GM12873 (cell line): ENCODE measurements around the gene TBATA.

Experiments
- TF ChIP-seq, protein P1 (sequence below): IDR thresholded peaks from 2 replicates; pipeline ENCODE4 v1.5.1; 2012; ENCODE audit warnings: low read depth, mild to moderate bottlenecking, moderate library complexity, low read length, control low read depth; ENCODE audit not compliant: insufficient read depth; ENCODE audit errors: missing control alignments

TBATA gene

DNA sequence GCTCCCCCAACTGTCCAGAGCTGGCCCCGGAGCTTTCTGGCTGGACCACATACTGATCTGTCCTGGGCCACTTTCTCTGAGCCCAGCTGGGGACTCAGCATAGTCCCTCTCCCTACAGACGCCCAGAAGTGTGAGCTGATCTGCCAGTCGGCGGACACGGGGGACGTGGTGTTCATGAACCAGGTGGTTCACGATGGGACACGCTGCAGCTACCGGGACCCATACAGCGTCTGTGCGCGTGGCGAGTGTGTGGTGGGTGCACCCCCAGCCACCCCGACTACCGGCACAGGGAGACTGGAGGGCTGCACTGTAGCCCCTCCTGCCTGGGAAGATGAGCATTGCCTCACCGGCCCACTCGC lies 41.8 kb downstream of the TBATA start:
- TF ChIP-seq, protein P1, sequence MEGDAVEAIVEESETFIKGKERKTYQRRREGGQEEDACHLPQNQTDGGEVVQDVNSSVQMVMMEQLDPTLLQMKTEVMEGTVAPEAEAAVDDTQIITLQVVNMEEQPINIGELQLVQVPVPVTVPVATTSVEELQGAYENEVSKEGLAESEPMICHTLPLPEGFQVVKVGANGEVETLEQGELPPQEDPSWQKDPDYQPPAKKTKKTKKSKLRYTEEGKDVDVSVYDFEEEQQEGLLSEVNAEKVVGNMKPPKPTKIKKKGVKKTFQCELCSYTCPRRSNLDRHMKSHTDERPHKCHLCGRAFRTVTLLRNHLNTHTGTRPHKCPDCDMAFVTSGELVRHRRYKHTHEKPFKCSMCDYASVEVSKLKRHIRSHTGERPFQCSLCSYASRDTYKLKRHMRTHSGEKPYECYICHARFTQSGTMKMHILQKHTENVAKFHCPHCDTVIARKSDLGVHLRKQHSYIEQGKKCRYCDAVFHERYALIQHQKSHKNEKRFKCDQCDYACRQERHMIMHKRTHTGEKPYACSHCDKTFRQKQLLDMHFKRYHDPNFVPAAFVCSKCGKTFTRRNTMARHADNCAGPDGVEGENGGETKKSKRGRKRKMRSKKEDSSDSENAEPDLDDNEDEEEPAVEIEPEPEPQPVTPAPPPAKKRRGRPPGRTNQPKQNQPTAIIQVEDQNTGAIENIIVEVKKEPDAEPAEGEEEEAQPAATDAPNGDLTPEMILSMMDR = no peak

DNA sequence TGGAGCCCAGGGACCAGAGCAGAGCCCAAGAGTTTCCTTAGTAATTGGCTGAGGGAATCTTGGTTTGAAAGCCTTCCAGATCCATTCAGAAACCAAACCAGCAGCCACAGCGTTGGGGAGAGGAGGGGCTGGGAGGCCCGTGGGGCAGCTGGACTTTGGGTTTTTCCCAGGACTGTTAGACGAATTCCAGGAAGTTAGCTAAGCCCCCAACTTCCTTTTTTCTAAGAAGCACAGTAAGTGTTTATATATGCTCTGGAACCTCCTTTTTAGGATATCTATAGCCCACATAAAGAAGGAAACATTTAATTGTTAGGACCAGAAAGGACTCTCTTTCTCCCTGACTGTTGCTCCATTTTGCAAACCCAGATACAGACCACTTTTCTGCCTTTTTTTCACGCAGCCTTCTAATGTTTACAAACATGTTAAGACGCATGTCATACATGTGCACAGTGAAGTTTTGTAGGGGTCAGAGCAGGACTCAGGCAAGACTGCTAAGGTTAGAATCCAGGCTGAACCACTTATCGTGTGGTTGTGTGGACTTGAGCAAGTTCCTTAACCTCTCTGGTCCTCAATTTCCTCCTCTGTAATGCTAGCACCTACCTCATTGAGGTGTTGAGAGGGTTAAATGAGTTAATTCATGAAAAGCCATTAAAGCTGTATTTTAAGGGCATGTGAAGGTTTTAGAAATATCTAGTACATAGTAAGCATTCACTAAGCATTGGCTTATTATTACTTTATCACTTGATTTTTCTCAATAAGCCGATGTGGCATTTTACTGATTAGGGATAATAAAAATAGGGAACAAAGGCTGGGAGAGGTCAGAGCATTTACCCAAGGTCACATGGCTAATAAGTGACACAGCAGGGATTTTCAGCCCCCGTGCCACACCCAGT lies 42.4 kb downstream of the TBATA start:
- TF ChIP-seq, protein P1 = no peak

DNA sequence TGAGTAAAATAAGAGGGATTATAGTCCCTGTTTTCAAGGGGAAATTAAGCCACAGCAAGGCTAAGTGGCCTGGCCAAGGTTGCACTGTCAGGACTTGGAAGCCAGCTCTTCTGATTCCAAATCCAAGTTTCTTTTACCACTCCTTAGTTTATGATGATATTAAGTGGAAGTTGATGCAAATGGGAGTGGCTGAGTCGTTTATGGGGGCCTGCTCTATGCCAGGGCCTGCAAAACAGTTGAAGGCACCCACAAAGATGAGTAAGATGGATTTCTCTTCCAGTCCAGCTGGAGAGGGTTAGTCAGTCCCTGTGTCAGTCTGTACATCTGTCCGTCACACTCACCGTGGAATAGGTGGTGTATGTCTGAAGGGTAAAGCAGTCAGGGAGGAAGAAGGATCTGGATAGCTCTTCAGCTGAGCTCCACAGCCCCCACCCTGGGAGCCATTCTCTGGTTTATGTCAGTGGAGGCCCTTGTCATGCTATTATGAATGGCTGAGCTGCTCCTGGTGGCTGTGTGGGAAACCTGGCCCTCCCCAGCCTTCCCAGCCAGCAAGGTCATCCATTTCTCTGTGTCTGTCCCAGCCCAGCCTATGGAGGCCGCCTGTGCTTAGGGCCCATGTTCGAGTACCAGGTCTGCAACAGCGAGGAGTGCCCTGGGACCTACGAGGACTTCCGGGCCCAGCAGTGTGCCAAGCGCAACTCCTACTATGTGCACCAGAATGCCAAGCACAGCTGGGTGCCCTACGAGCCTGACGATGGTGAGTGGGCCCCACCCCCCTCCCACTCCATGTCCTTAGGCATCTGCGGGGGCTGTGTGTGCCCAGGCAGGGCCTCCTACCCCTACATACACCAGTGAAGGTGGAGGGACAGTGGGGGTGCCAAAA lies 44.5 kb downstream of the TBATA start:
- TF ChIP-seq, protein P1 = no peak

DNA sequence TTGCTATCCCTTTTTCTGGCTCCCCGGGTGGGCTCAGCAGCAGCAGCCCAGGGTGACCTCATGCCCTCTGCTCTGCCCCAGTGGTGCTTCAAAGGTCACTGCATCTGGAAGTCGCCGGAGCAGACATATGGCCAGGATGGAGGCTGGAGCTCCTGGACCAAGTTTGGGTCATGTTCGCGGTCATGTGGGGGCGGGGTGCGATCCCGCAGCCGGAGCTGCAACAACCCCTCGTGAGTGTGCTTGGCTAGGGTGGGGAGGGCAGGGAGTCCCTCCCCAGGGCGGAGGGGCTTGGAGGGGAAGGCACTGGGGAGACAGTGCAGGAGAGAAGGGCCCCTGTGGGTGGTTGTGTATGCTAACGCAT lies 46.4 kb downstream of the TBATA start:
- TF ChIP-seq, protein P1 = no peak

DNA sequence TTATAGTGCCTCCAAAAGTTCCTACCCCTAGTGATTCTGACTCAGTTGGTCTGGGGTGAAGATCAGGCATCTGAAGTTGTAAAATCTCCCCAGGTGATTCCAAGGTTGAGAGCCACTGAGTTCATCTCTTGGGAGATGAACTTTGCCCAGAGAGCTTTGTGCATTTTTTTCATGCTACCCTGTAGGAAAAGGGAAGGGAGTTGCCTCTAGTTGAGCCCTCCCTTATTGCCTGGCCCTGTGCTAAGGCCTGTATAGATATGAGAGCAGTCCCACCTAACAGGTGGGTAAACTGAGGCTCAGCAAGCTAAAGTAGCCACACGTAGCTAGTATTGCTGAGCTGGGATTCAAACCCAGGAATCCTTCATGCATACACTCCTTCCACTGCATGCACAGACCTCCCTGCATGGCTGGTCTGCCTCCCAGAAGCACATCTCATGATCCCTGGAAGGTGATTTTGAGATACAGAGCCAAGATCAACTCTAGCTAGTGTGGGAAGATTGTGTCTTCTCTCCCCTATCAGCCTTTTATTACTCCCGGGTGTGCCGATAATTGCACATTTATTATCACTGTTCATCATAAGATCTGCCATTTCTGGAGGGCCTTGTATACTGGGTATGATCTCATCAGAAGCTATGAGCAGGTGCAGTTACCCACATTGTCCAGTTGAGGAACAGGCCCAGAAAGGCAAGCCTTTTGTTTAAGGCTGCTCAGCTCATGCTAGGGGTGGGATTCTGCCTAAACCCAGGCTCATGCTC lies 47.0 kb downstream of the TBATA start:
- TF ChIP-seq, protein P1 = peak; percentile 27

DNA sequence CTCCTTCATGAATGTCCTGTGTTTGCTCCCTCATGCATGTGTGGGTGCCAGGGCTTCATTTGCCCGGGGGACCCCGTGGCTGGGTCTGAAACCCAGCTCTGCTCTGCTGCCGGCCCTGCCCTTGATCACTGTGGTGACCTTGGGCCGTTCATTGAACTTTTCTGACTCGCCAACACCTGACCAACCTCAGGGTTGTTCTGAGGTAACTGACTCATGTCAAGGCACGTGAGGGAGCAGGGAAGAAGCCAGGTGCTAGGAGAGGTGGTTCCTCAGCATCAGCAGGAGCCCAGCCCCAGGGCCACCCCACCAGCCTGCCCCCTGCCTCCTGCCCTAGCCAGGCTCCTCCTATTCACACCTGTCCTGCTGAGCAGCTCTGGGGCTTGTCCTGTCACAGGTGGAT lies 47.9 kb downstream of the TBATA start:
- TF ChIP-seq, protein P1 = no peak
